BLaER1 (cell line): ENCODE measurements around the gene FADS1.

Experiments used
- H3K27ac ChIP-seq: shearing (Covaris generic); formaldehyde crosslinking; 2 replicates; pipeline ENCODE4 v1.8.1; 2022
- H3K27me3 ChIP-seq: shearing (Covaris generic); formaldehyde crosslinking; 2 replicates; pipeline ENCODE4 v1.8.1; 2022
- H3K36me3 ChIP-seq: shearing (Covaris generic); formaldehyde crosslinking; 2 replicates; pipeline ENCODE4 v1.8.1; 2022
- H3K4me1 ChIP-seq: shearing (Covaris generic); formaldehyde crosslinking; 2 replicates; pipeline ENCODE4 v1.8.1; 2022
- H3K4me2 ChIP-seq: shearing (Covaris generic); formaldehyde crosslinking; 2 replicates; pipeline ENCODE4 v1.8.1; 2022
- H3K4me3 ChIP-seq: shearing (Covaris generic); formaldehyde crosslinking; 2 replicates; pipeline ENCODE4 v1.8.1; 2022
- H3K9ac ChIP-seq: shearing (Covaris generic); formaldehyde crosslinking; 2 replicates; pipeline ENCODE4 v1.8.1; 2022
- H3K9me3 ChIP-seq: shearing (Covaris generic); formaldehyde crosslinking; 2 replicates; pipeline ENCODE4 v1.8.1; 2022
- H4K20me1 ChIP-seq: shearing (Covaris generic); formaldehyde crosslinking; 2 replicates; pipeline ENCODE4 v1.8.1; 2022
- Cebpa-rat ChIP-seq: shearing (Covaris generic); IDR thresholded peaks from 2 replicates; pipeline ENCODE4 v1.8.1; 2022

FADS1 gene

GRCh38 chr11:61827571-61828378 is 11.0 kb upstream of the FADS1 start, which contains the start of gene FADS2:
FADS2 (plus strand) TSS chr11:61828300; CDS start chr11:61828391, 91 bp downstream.
- Histone ChIP-seq H4K20me1 (peaks cover 38% of the 10 kb centered on the region), H3K9me3 (no peaks in the 10 kb centered on the region), H3K4me3 (peak within 1 kb of the TSS; percentile 91), H3K27me3 (no peaks in the 10 kb centered on the region), H3K9ac (peak within 1 kb of the TSS; percentile 97), H3K4me1 (peaks cover 52% of the 10 kb centered on the region), H3K4me2 (peak within 1 kb of the TSS; percentile 99), H3K36me3 (peaks cover 10% of the 10 kb centered on the region), H3K27ac (peak within 1 kb of the TSS; percentile 99)
- no peak for TF ChIP-seq Cebpa-rat

GRCh38 chr11:61826930-61827570 is 10.2 kb upstream of the FADS1 start:
- peak overlapping the region; percentile 99 for H3K27ac ChIP-seq
- H3K4me1 ChIP-seq: peaks cover 45% of the 10 kb centered on the region
- H3K4me2 ChIP-seq: peak overlapping the region; percentile 99
- H3K27me3 ChIP-seq: no peaks in the 10 kb centered on the region
- peaks cover 31% of the 10 kb centered on the region for H4K20me1 ChIP-seq
- peak overlapping the region; percentile 97 for H3K9ac ChIP-seq
- peaks cover 3% of the 10 kb centered on the region for H3K36me3 ChIP-seq
- no peaks in the 10 kb centered on the region for H3K9me3 ChIP-seq
- peak overlapping the region; percentile 91 for H3K4me3 ChIP-seq
- TF ChIP-seq Cebpa-rat: no peak

GRCh38 chr11:61820174-61820573 is 3.4 kb upstream of the FADS1 start:
- H3K9me3 ChIP-seq: no peaks in the 10 kb centered on the region
- no peak for TF ChIP-seq Cebpa-rat
- no peaks in the 10 kb centered on the region for H3K27me3 ChIP-seq
- H3K4me2 ChIP-seq: no peak overlapping the region
- no peaks in the 10 kb centered on the region for H3K36me3 ChIP-seq
- no peak overlapping the region for H3K9ac ChIP-seq
- no peak overlapping the region for H3K27ac ChIP-seq
- no peak overlapping the region for H3K4me3 ChIP-seq
- peaks cover 17% of the 10 kb centered on the region for H3K4me1 ChIP-seq
- no peaks in the 10 kb centered on the region for H4K20me1 ChIP-seq

GRCh38 chr11:61817471-61818202 is 834 bp upstream of the FADS1 start:
- no peaks in the 10 kb centered on the region for H3K27me3 ChIP-seq
- H3K4me1 ChIP-seq: peaks cover 28% of the 10 kb centered on the region
- H4K20me1 ChIP-seq: peaks cover 5% of the 10 kb centered on the region; the same call in 1 of the 2 replicates
- H3K4me2 ChIP-seq: peak overlapping the region; percentile 94
- peaks cover 18% of the 10 kb centered on the region for H3K36me3 ChIP-seq
- peak overlapping the region; percentile 97 for H3K27ac ChIP-seq
- peak overlapping the region; percentile 84 for H3K4me3 ChIP-seq
- no peaks in the 10 kb centered on the region; the same call in 1 of the 2 replicates for H3K9me3 ChIP-seq
- TF ChIP-seq Cebpa-rat: no peak
- peak overlapping the region; percentile 95 for H3K9ac ChIP-seq

GRCh38 chr11:61815790-61816735 is 740 bp downstream of the FADS1 start:
- Histone ChIP-seq H3K4me1 (peaks cover 28% of the 10 kb centered on the region), H3K27ac (peak overlapping the region; percentile 97), H4K20me1 (peaks cover 10% of the 10 kb centered on the region; the same call in 1 of the 2 replicates), H3K9me3 (no peaks in the 10 kb centered on the region; the same call in 1 of the 2 replicates), H3K27me3 (no peaks in the 10 kb centered on the region), H3K4me3 (peak overlapping the region; percentile 84), H3K36me3 (peaks cover 34% of the 10 kb centered on the region), H3K4me2 (peak overlapping the region; percentile 94), H3K9ac (peak overlapping the region; percentile 95)
- no peak for TF ChIP-seq Cebpa-rat

- peak overlapping the region; percentile 84 for H3K4me3 ChIP-seq
- no peaks in the 10 kb centered on the region; the same call in 1 of the 2 replicates for H3K9me3 ChIP-seq
- peak overlapping the region; percentile 97 for H3K27ac ChIP-seq
- peaks cover 43% of the 10 kb centered on the region for H3K36me3 ChIP-seq
- peak overlapping the region; percentile 95 for H3K9ac ChIP-seq
- H3K27me3 ChIP-seq: no peaks in the 10 kb centered on the region
- H3K4me2 ChIP-seq: peak overlapping the region; percentile 94
- H3K4me1 ChIP-seq: peaks cover 28% of the 10 kb centered on the region
- peaks cover 17% of the 10 kb centered on the region; the same call in 1 of the 2 replicates for H4K20me1 ChIP-seq
- no peak for TF ChIP-seq Cebpa-rat
These were observed 1.6 kb downstream of the FADS1 start for GRCh38 chr11:61814958-61815789.

GRCh38 chr11:61814247-61814957 is 2.4 kb downstream of the FADS1 start:
- Histone ChIP-seq H4K20me1 (peaks cover 21% of the 10 kb centered on the region; the same call in 1 of the 2 replicates), H3K9me3 (no peaks in the 10 kb centered on the region; the same call in 1 of the 2 replicates), H3K27ac (peak overlapping the region; percentile 97), H3K4me3 (peak overlapping the region; percentile 84), H3K4me2 (peak overlapping the region; percentile 94), H3K4me1 (peaks cover 28% of the 10 kb centered on the region), H3K9ac (peak overlapping the region; percentile 95), H3K36me3 (peaks cover 51% of the 10 kb centered on the region), H3K27me3 (no peaks in the 10 kb centered on the region)
- TF ChIP-seq Cebpa-rat: no peak
